ENCODE results near the gene TSPEAR. TPM values are rescaled to one million over a fixed set of nuclear protein-coding genes. Genes with fewer than 3 reads are reported as not detected.

TSPEAR gene
- total RNA-seq, 1 experiment from 2014 or later = 0.32 TPM

- Mint-ChIP-seq H3K36me3 (ENCODE audit: insufficient read depth, unreplicated experiment) (no peaks in the 10 kb centered on the region), H3K27me3 (ENCODE audit: insufficient read depth, unreplicated experiment) (peaks cover 6% of the 10 kb centered on the region), H3K9me3 (ENCODE audit: unreplicated experiment) (peaks cover 40% of the 10 kb centered on the region), H3K4me3 (ENCODE audit: unreplicated experiment) (no peak overlapping the region), H3K4me1 (ENCODE audit: low read depth, unreplicated experiment) (no peaks in the 10 kb centered on the region), H3K27ac (ENCODE audit: unreplicated experiment) (no peak overlapping the region)
- POLR2A ChIA-PET = no interaction called here
- BruUV-seq (replicated peaks) = no TSS peak
- Histone ChIP-seq H3K9me3 (peaks cover 13% of the 10 kb centered on the region; the same call in 1 of the 2 replicates), H3K4me3 (ENCODE audit: low read depth, low read length) (no peak overlapping the region), H3K4me1 (no peaks in the 10 kb centered on the region), H3K36me3 (ENCODE audit: control insufficient read depth, insufficient read depth, low read length) (no peaks in the 10 kb centered on the region), H3K27me3 (replicated peaks; ENCODE audit: control insufficient read depth, insufficient read depth, low read length) (no peaks in the 10 kb centered on the region)
- intact Hi-C loops (cut with micrococcal nuclease; ENCODE audit: unreplicated experiment) = no loop called here
- no peak for DNase-seq
- CTCF ChIA-PET = interaction anchor here (0.7 kb wide), 1 partner anchor 271 kb away, joined by 4 read pairs; no protein-coding TSS in a partner anchor
- TF ChIP-seq, protein P1, sequence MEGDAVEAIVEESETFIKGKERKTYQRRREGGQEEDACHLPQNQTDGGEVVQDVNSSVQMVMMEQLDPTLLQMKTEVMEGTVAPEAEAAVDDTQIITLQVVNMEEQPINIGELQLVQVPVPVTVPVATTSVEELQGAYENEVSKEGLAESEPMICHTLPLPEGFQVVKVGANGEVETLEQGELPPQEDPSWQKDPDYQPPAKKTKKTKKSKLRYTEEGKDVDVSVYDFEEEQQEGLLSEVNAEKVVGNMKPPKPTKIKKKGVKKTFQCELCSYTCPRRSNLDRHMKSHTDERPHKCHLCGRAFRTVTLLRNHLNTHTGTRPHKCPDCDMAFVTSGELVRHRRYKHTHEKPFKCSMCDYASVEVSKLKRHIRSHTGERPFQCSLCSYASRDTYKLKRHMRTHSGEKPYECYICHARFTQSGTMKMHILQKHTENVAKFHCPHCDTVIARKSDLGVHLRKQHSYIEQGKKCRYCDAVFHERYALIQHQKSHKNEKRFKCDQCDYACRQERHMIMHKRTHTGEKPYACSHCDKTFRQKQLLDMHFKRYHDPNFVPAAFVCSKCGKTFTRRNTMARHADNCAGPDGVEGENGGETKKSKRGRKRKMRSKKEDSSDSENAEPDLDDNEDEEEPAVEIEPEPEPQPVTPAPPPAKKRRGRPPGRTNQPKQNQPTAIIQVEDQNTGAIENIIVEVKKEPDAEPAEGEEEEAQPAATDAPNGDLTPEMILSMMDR (IDR thresholded peaks at IDR 0.05; ENCODE audit: insufficient read depth in 1 of 2, low read depth in 1 of 2, low read length in 1 of 2, severe bottlenecking in 1 of 2, unreplicated experiment in 1 of 2) = no peak
Observed at GRCh38 chr21:44615466-44615865, 95.9 kb downstream of the TSPEAR start.

DNA sequence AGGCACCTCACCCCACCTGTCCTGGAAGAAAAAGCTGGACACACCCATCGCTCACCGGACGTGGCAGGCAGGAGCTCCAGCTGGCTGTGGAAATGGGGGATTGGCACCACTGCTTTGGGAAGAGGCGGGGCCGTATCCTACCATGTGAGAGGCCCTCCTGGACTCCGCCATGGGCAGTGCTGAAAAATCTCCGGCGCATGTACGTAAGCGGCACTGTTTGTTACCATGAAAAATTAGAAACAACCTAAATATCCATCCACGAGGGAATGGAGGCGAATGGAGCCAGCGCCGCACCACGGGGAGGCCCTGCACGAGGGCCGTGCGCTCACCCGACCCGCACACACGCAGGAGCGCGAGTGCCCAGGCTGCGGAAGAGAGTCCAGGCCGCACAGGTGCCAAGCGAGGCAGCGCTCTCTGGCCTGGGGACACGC is 96.4 kb downstream of the TSPEAR start:
- H3K4me3 ChIP-seq (ENCODE audit: low read depth, low read length) = no peak overlapping the region
- intact Hi-C loops (cut with micrococcal nuclease; ENCODE audit: unreplicated experiment) = no loop called here
- Mint-ChIP-seq H3K4me3 (ENCODE audit: unreplicated experiment) (no peak overlapping the region), H3K36me3 (ENCODE audit: insufficient read depth, unreplicated experiment) (no peaks in the 10 kb centered on the region), H3K27me3 (ENCODE audit: insufficient read depth, unreplicated experiment) (peaks cover 6% of the 10 kb centered on the region), H3K4me1 (ENCODE audit: low read depth, unreplicated experiment) (no peaks in the 10 kb centered on the region), H3K27ac (ENCODE audit: unreplicated experiment) (no peak overlapping the region), H3K9me3 (ENCODE audit: unreplicated experiment) (peaks cover 39% of the 10 kb centered on the region)
- H3K9me3 ChIP-seq = 0 out of 2 replicates have a peak, but pooled peaks cover 11% of the 10 kb centered on the region
- BruUV-seq (replicated peaks) = no TSS peak
- TF ChIP-seq, protein P1 (IDR thresholded peaks at IDR 0.05; ENCODE audit: insufficient read depth in 1 of 2, low read depth in 1 of 2, low read length in 1 of 2, severe bottlenecking in 1 of 2, unreplicated experiment in 1 of 2) = no peak
- no peaks in the 10 kb centered on the region for H3K36me3 ChIP-seq (ENCODE audit: control insufficient read depth, insufficient read depth, low read length)
- CTCF ChIA-PET = interaction anchor here (0.7 kb wide), 1 partner anchor 271 kb away, joined by 4 read pairs; no protein-coding TSS in a partner anchor
- no peak for DNase-seq
- no peaks in the 10 kb centered on the region for H3K27me3 ChIP-seq (replicated peaks; ENCODE audit: control insufficient read depth, insufficient read depth, low read length)
- POLR2A ChIA-PET = no interaction called here
- no peaks in the 10 kb centered on the region for H3K4me1 ChIP-seq

DNA sequence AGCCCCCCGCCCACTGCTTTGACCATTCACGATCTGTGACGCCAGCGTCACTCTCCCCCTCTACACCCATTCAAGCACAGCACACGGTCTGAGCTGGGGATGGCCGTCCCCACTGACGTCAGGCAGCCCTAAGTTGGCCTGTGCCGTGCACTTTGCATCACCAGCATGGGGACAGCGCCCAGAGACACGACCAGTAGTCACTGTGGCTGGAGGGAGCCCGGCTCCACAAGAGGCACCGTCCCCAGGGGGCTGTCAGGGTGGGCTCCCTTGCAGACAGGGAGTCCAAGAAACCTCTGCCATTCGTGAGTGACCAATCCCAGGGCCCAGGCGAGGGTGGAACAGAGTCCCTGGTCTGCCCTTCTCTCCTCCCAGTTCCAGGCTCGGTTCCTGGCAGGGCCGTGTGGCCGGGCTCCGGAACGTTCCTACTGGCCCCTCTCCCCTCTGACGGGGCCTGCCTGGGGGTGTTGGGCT is 97.2 kb downstream of the TSPEAR start:
- no peak for DNase-seq
- H3K27me3 Mint-ChIP-seq (ENCODE audit: insufficient read depth, unreplicated experiment) = peaks cover 6% of the 10 kb centered on the region
- H3K27me3 ChIP-seq (replicated peaks; ENCODE audit: control insufficient read depth, insufficient read depth, low read length) = no peaks in the 10 kb centered on the region
- TF ChIP-seq, protein P1 (IDR thresholded peaks at IDR 0.05; ENCODE audit: insufficient read depth in 1 of 2, low read depth in 1 of 2, low read length in 1 of 2, severe bottlenecking in 1 of 2, unreplicated experiment in 1 of 2) = no peak
- H3K4me3 ChIP-seq (ENCODE audit: low read depth, low read length) = no peak overlapping the region
- H3K4me3 Mint-ChIP-seq (ENCODE audit: unreplicated experiment) = no peak overlapping the region
- no peaks in the 10 kb centered on the region for H3K4me1 Mint-ChIP-seq (ENCODE audit: low read depth, unreplicated experiment)
- BruUV-seq (replicated peaks) = no TSS peak
- ChIA-PET POLR2A (no interaction called here), CTCF (no interaction called here)
- no peaks in the 10 kb centered on the region for H3K36me3 Mint-ChIP-seq (ENCODE audit: insufficient read depth, unreplicated experiment)
- H3K9me3 ChIP-seq = 0 out of 2 replicates have a peak, but pooled peaks cover 5% of the 10 kb centered on the region
- H3K36me3 ChIP-seq (ENCODE audit: control insufficient read depth, insufficient read depth, low read length) = no peaks in the 10 kb centered on the region
- no peak overlapping the region for H3K27ac Mint-ChIP-seq (ENCODE audit: unreplicated experiment)
- intact Hi-C loops (cut with micrococcal nuclease; ENCODE audit: unreplicated experiment) = no loop called here
- peaks cover 39% of the 10 kb centered on the region for H3K9me3 Mint-ChIP-seq (ENCODE audit: unreplicated experiment)
- no peaks in the 10 kb centered on the region for H3K4me1 ChIP-seq

All from Caco-2 (cell line).